Stimulated activated CD4-positive, alpha-beta T cell treated with anti-CD3 and anti-CD28 coated beads, TNF-alpha, amount 100 ng/mL, for 48 hours (primary cell): ENCODE measurements around the gene RCAN1.

Experiments used
- DNase-seq, 3 donors: peaks; one replicate each; pipeline ENCODE4 v3.0.0-alpha.2; 2020; ENCODE audit warnings: low read depth in 3 of 3

The RCAN1 gene

DNA sequence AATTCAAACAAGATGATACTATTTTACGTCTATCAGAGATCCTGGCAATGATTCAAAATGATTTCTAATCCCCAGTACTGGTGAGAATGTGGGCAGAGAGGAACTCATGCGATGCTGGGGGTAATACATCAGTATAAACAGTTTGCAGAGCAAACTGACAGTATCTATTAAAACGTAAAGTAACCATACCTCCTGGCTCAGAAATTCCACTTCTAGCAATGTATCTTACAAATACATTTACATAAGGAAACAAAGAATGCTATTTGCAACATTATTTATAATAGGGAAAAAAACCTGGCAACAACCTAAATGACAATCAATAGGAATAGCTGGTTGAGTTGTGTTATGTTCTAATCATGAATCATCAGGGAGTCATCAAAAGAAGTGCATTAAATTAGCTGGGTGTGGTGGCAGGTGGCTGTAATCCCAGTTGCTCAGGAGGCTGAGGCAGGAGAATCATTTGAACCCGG lies 15.9 kb downstream of the RCAN1 start:
- no peak for DNase-seq

DNA sequence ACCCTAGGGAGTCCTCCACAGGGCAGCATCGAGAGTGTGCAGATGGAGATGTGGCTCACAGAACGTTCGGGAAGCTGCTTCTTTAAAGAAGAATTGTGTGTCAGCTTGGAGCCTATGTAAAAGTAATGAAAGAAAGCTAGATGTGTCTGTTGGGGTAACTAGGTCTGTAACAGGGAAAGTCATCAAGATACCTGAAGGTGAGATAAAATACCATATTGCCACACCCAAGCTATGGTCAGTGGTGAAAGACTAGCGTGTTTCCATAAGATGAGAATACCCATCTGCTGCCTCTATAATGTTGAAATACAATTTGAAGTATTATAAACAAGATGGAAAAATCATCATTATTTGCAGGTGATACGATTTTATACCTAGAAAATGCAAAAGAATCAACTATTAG lies 17.5 kb downstream of the RCAN1 start:
- no peak for DNase-seq

- no peak for DNase-seq
Observed at GRCh38 chr21:34596561-34597271, 18.2 kb downstream of the RCAN1 start.

GRCh38 chr21:34595457-34595856 lies 19.5 kb downstream of the RCAN1 start:
- no peak for DNase-seq

DNA sequence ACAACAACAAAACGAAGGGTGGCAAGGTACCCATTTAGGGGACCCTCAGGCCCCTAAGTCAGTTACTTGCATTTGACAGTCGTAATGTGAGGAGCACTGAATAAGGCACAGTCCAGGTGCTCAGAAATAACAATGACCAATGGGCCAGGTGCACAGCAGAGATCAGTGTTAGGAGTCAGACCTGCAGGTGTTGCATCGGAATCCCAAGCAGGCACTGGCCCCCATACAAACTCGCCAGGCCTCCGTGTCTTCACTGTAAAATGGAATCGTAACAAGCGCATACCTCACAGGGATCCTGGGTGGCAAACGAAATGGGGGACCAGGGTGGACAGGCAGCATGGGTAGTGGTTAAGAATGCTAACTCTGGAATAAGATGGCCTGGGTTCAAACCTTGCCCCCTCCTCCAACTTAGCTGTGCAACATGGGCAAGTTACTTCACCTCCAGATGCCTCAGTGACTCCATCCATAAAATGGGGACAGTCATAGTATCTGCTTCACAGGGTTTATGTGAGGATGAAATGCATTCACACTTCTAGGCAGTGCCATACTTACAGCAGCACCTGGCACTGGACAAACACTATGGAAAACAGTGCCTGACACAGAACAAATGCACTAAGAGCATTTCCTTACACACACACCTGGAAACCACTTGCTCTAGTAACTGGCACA lies 20.2 kb downstream of the RCAN1 start:
- no peak for DNase-seq

GRCh38 chr21:34593954-34594531 lies 20.9 kb downstream of the RCAN1 start:
- DNase-seq: no peak

DNA sequence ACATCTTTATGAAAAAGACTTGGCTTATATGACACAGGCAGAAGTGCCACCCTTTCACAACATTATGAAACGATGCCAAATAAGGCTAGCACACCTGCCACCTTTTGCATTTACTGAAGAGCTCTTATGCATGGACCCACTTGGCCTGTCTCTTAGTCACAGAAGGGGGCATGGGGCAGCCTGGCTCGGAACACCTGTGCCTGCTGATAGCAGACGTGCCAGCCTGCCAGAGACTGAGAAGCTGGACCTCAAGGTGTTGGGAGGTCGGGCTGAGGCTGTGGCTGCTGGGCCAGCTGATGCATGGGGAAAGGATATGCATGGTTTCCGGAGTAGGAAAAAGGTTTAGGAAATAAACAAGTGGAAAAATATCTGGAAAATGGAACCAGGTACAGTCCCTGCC lies 21.5 kb downstream of the RCAN1 start:
- DNase-seq: no peak

DNA sequence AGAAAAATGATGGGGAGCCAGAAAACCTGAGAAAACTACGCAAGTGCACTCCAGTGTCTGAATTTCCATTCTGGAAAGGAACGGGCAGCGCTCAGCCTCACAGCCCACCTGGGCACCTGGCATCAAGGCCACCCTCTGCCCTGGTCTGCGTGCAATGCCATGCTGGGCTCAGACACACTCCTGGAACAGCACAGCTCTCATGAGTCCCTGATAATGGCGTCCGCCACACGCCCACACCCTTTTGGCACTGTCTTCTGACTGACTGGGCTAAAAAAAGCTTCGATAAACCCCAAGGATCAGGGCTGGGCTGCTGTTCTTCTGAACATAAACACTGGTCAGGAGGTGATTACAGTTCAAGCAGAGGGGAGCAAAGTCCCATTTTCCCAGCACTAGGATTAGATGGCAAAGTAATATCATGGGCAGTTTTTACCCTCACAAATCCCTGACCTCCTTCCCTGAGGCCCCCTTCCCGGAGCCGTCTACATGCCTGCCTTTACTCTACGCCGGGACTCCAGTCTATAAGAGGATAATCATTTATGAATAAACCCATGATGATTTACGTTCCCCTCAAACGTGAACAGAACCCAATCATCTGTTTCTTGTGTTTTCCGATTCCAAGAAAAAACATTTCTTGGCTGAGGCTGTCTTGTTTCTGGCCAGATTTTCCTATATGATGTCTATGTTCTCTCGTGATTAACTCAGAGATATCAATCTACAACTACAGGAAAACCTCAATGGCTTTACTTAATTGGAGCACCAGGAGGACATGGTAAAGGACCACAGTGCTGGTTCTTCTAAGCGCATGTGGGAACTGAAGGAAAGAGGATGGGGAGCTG lies 22.6 kb downstream of the RCAN1 start:
- DNase-seq: no peak

DNA sequence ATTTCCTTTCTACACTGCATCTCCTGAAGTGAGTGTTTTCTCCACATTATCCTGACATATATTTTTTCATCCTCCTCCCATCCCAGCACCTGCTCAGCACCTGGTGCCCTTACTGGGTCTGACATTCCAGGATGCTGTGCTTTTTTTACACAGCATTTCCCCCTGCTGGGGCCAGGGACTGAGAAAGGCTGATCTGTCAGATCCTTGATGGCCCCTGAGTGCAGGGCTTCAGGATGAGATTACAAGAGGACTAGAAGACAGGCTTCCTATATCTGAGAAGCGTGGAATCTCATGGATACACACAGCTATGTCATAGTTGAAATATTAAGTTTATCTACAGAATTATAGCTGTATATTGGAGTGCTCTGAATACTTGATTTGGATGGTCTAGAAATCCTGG lies 24.4 kb downstream of the RCAN1 start:
- DNase-seq: no peak

DNA sequence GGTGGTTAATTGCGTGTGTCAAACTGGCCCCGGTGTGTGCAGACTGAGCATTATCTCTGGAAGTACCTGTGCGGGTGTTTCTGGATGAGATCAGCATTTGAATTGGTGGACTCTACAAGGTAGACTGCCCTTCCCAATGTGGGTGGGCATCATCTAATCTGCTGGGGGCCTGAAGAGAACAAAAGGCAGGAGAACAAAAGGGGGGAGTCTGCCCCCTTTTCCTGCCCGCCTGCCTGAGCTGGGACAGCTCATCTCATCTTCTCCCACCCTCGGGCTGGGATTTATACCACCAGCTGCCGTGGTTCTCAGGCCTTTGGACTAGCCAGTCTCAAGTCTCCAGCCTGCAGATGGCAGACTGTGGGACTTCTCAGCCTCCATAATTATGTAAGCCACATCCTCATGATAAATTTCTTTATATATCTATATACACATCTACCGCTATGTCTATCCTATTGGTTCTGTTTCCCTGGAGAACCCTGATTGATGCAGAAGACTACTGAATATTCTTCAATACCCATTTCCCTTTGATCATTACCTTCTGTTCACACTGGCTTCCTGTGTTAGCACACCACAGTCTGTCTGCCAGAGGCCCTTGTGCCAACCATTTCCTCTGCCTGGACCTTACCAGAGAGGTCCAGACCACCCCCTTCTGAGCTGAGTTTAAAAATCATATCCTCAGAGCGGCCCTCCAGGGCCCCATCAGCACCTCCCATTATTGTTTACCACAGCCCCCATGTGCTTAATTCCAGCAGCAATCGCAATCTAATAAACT lies 25.2 kb downstream of the RCAN1 start:
- DNase-seq: no peak

- no peak for DNase-seq
Observed at GRCh38 chr21:34583926-34584563, 30.9 kb downstream of the RCAN1 start.

GRCh38 chr21:34582506-34583150 lies 32.3 kb downstream of the RCAN1 start:
- DNase-seq: no peak

- no peak for DNase-seq
Observed at GRCh38 chr21:34580181-34580700, 34.7 kb downstream of the RCAN1 start.

GRCh38 chr21:34579411-34579810 lies 35.5 kb downstream of the RCAN1 start:
- no peak for DNase-seq

DNA sequence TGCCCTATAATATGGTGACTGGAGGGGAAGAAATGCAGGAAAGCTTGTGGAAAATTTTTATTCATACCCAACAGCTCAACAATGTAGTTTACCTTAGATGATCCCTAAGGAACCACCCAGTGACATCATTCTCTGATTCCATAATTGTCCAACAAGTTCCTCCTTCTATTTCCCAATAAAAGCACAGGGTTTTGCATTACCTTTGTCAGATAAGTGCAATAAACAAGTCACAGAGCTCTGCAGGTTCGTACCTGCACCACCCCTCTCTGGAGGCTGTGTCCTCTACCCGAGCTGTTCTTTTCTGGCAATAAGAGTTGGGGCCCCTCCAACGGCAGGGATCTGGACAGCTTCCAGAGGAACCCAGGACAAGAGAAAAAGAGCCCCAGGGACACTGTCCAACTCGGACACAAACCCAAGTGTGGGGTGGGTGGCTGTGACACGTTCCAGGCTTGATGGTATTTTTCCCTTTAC lies 38.8 kb downstream of the RCAN1 start:
- no peak for DNase-seq

DNA sequence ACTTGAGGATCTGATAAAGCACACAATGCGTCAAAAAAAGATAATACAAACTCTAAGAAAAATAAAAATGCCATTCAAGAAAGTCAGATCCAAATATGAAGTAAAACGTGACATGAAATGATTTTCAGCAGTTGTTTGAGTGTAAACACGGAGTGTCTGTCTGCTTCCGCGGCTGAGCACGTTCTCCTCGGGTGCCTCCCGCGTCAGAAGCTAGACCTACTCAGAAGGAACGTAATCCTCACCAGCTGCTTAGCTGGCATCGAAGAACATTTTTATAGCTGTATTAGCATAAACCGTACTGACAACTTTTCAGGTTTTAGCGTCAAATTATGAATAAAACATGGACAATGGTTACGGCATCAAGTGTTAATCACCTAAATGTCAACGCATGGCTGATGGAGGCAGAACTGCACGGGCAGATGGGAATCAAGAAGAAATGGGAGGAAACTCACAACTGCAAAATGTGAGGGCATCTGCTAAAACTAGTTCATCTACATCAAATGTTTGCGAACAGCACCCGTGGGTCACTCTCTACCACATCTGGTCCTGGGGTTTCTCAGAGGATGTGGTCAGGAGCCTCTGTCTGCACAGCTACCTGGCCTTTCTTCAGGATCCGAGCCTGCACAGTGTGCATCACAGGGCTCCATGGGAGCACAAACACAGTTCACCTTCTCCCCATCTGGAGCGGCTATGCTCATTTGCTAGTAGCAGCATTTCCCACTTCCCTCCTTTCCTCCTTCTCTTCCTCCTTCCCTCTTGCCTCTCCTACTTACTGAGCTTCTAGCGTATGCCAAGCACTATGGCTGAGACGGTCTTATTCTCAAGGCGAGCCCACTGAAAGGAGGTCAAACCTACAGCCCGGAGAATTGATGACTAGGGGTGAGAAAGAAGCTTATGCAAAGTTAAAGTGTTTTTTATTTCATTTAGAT lies 40.0 kb downstream of the RCAN1 start:
- no peak for DNase-seq

- no peak for DNase-seq
Observed at GRCh38 chr21:34571994-34572393, 42.9 kb downstream of the RCAN1 start.

DNA sequence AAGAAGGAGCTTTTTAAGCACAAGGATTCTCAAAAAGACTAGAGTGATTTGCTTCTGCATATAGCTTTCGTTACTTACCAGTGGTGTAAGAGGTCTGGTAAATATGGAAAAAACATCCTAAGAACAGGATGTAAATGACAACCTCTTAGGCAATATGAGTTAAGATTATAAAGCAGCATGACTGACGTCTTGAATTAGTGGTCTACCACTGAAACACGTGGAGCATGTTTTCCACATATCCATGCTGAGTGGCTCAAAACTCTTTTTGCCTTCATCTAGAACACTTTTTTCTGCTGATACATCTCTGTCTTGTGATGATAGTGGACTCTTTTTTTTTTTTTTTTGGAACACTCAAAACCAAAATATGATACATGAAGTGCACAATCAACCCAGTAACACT lies 44.6 kb downstream of the RCAN1 start:
- DNase-seq: no peak

DNA sequence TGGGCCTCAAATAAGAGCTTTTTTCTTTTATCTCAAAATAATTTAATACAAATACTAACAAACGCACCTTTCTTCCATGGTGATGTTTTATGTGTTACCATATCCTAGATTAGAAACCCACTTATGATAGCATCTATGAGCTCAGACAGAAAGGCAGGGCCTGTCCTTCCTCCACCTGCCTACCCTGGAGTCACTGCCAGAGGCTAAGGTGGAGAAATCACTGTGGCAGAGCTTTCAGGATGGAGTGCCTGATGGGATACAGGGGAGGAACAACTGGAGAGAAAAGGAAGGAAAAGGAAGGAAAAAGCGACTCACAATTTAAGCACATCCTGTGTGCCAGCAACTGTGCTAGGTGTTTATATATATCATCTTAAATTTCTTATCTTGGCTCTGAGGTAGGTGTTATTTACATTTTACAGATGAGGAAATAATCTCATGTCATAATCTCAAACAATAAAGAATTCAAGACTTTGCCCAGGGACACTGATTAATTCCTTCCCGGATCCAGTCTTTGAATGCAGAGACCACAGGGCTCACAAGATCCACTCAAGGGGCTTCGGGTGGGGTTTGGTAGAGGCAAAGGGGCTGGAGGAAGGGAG lies 45.4 kb downstream of the RCAN1 start:
- DNase-seq: no peak
